B cell (primary cell): ENCODE data around the gene HRC. TPM values are rescaled to one million over a fixed set of nuclear protein-coding genes. Genes with fewer than 3 reads are reported as not detected.

Experiments
- ATAC-seq: fragments of 200-7000 bp; cut with Tn5 transposase; one replicate; pipeline ENCODE4 v1.10.0; 2021; ENCODE audit warnings: low read depth, mild to moderate bottlenecking, moderate number of reproducible peaks, moderate library complexity
- CTCF ChIA-PET: fragments of 350-600 bp; sonication (Branson Sonifier 250); formaldehyde crosslinking; loops from one replicate; lab custom pipeline; 2021; ENCODE audit warnings: antibody characterized with exemption, inconsistent platforms; lab: Charles Lee
- POLR2A ChIA-PET: fragments of 350-600 bp; sonication (Branson Sonifier 250); formaldehyde crosslinking; loops from one replicate; lab custom pipeline; 2021; ENCODE audit warnings: antibody characterized with exemption; lab: Charles Lee
- DNase-seq: peaks from one replicate; pipeline ENCODE4 v3.0.0; 2013
- H2AFZ ChIP-seq: 2 replicates; pipeline ENCODE4 v1.6.1; 2012; ENCODE audit warnings: mild to moderate bottlenecking, low read depth, low read length; ENCODE audit not compliant: insufficient read depth, poor library complexity, severe bottlenecking
- H3K27ac ChIP-seq, 2 donors: 1 replicate in 1 of 2; 2 replicates in 1 of 2; pipeline ENCODE4 v1.5.1; 2012 to 2013; ENCODE audit warnings: low read length in 2 of 2, mild to moderate bottlenecking in 2 of 2, moderate library complexity in 1 of 2
- H3K27me3 ChIP-seq, 4 experiments: fragments of 200-600 bp in 1 of 4; sonication (generic) in 1 of 4; replicated peaks in 1 of 4; 1 replicate in 2 of 4; 2 replicates in 2 of 4; pipeline versions ENCODE4 v1.6.1 to v1.7.0; 2013 to 2016; ENCODE audit warnings: low read length in 3 of 4, mild to moderate bottlenecking in 2 of 4, mixed read lengths in 1 of 4, moderate library complexity in 1 of 4; ENCODE audit not compliant: insufficient read depth in 4 of 4, control insufficient read depth in 3 of 4; ENCODE audit errors: control extremely low read depth in 1 of 4
- H3K36me3 ChIP-seq, 2 experiments: replicated peaks in 1 of 2; 1 replicate in 1 of 2; 2 replicates in 1 of 2; pipeline versions ENCODE4 v1.6.1 to v1.7.1; 2013; ENCODE audit warnings: low read length in 1 of 2; ENCODE audit not compliant: insufficient read depth in 2 of 2, control insufficient read depth in 1 of 2; ENCODE audit errors: control extremely low read depth in 1 of 2, extremely low read depth in 1 of 2
- H3K4me1 ChIP-seq, 2 donors: fragments of 200-600 bp in 1 of 2; sonication (generic) in 1 of 2; 1 replicate in 1 of 2; 2 replicates in 1 of 2; pipeline versions ENCODE4 v1.5.1 to v1.6.1; 2013 to 2017; ENCODE audit warnings: low read length in 2 of 2; ENCODE audit not compliant: control insufficient read depth in 2 of 2, insufficient read depth in 2 of 2
- H3K4me2 ChIP-seq: replicated peaks from 2 replicates; pipeline ENCODE3; 2012; ENCODE audit warnings: mild to moderate bottlenecking, low read depth, low read length; ENCODE audit not compliant: poor library complexity, severe bottlenecking
- H3K4me3 ChIP-seq, 5 experiments: fragments of 200-600 bp in 1 of 5; sonication (generic) in 1 of 5; 1 replicate in 3 of 5; 2 replicates in 2 of 5; pipeline versions ENCODE4 v1.5.1 to v1.7.0; 2011 to 2016; ENCODE audit warnings: low read length in 4 of 5, mild to moderate bottlenecking in 4 of 5, low read depth in 2 of 5, control low read depth in 1 of 5, moderate library complexity in 1 of 5; ENCODE audit not compliant: insufficient read depth in 1 of 5; ENCODE audit errors: control extremely low read depth in 1 of 5, extremely low read depth in 1 of 5
- H3K79me2 ChIP-seq: fragments of 200-600 bp; sonication (generic); one replicate; pipeline ENCODE4 v1.6.0; 2016; ENCODE audit warnings: low read length; ENCODE audit not compliant: control insufficient read depth, insufficient read depth
- H3K9ac ChIP-seq: fragments of 200-600 bp; sonication (generic); 2 replicates; pipeline ENCODE4 v1.6.1; 2017; ENCODE audit warnings: mild to moderate bottlenecking, low read length, moderate library complexity
- H3K9me3 ChIP-seq, 3 donors: one replicate each; pipeline versions ENCODE4 v1.6.1 to v1.7.1; 2013; ENCODE audit warnings: low read length in 2 of 3; ENCODE audit not compliant: control insufficient read depth in 2 of 3, insufficient read depth in 1 of 3; ENCODE audit errors: control extremely low read depth in 1 of 3
- H4K20me1 ChIP-seq: 2 replicates; pipeline ENCODE4 v1.6.0; 2012; ENCODE audit warnings: mild to moderate bottlenecking, low read length; ENCODE audit not compliant: insufficient read depth, control insufficient read depth, poor library complexity, severe bottlenecking
- H3K27ac Mint-ChIP-seq: one replicate; pipeline ENCODE4 v1.8.0; 2021; ENCODE audit warnings: mixed read lengths
- H3K27me3 Mint-ChIP-seq: one replicate; pipeline ENCODE4 v1.8.0; 2021; ENCODE audit warnings: mixed read lengths
- H3K4me1 Mint-ChIP-seq: one replicate; pipeline ENCODE4 v1.8.0; 2021; ENCODE audit warnings: mixed read lengths
- H3K4me3 Mint-ChIP-seq: one replicate; pipeline ENCODE4 v1.8.0; 2021; ENCODE audit warnings: mixed read lengths
- H3K9me3 Mint-ChIP-seq: one replicate; pipeline ENCODE4 v1.8.0; 2022; ENCODE audit warnings: mixed read lengths; ENCODE audit not compliant: insufficient read depth
- EZH2 ChIP-seq: IDR thresholded peaks from 2 replicates; pipeline ENCODE4 v1.6.1; 2012; ENCODE audit warnings: borderline replicate concordance, low read depth, mild to moderate bottlenecking, moderate library complexity, low read length; ENCODE audit not compliant: insufficient read depth, poor library complexity, severe bottlenecking
- WGBS: methylation state at CpG from one replicate; pipeline ENCODE4 v1.1.5; 2013; ENCODE audit warnings: missing lambda C conversion rate; ENCODE audit not compliant: insufficient coverage; 5-methylcytosine and 5-hydroxymethylcytosine counted together
- intact Hi-C: fragments of 100-400 bp; cut with micrococcal nuclease; formaldehyde crosslinking; loops from one replicate; pipeline ENCODE4 v1.10.0; 2022
- polyA plus RNA-seq: library from polyadenylated mRNA; depleted of rRNA; stranded (reverse); fragments of >200 nt; gene quantifications from 2 replicates; pipeline ENCODE4 v1.2.3, GENCODE V29; 2012
- total RNA-seq, 2 donors: library from RNA; stranded (reverse); fragments of 120-200 nt in 1 of 2; gene quantifications; 1 replicate in 1 of 2; 2 replicates in 1 of 2; pipeline versions ENCODE4 v1.2.3 to v1.2.4, GENCODE V29; 2013 to 2022
- TF ChIP-seq, protein P1 (sequence below): fragments of 200-600 bp; IDR thresholded peaks from one replicate; pipeline ENCODE4 v1.8.0; 2022; ENCODE audit warnings: antibody characterized with exemption, mild to moderate bottlenecking

Gene HRC
- total and polyA plus RNA-seq, 2 donors (not counting 1 experiment from before 2014, with no cell fraction given): not detected

GRCh38 chr19:49116544-49116943 lies 38.7 kb downstream of the HRC start:
- peaks cover 6% of the 10 kb centered on the region for H3K27me3 Mint-ChIP-seq
- H3K79me2 ChIP-seq: no peaks in the 10 kb centered on the region
- no peaks in the 10 kb centered on the region for H3K36me3 ChIP-seq
- H3K4me1 ChIP-seq: peaks cover 25 to 40% of the 10 kb centered on the region in 2 donors
- no peak overlapping the region for H2AFZ ChIP-seq
- ChIA-PET CTCF (interaction anchor here (0.7 to 5.6 kb wide), 2 partner anchors 11 to 19 kb away, joined by 3 to 33 read pairs; no protein-coding TSS in a partner anchor), POLR2A (no interaction called here)
- intact Hi-C loops: loop anchor here (5.0 to 10.0 kb wide), 4 partner anchors 122 to 701 kb away; partner anchors contain the start of genes DBP, GYS1, MED25 and PRMT1
- peaks cover 0 to 11% (median 2%) of the 10 kb centered on the region in 4 experiments for H3K27me3 ChIP-seq
- no peak overlapping the region for H3K27ac ChIP-seq
- no peak for TF ChIP-seq EZH2
- TF ChIP-seq, protein P1, sequence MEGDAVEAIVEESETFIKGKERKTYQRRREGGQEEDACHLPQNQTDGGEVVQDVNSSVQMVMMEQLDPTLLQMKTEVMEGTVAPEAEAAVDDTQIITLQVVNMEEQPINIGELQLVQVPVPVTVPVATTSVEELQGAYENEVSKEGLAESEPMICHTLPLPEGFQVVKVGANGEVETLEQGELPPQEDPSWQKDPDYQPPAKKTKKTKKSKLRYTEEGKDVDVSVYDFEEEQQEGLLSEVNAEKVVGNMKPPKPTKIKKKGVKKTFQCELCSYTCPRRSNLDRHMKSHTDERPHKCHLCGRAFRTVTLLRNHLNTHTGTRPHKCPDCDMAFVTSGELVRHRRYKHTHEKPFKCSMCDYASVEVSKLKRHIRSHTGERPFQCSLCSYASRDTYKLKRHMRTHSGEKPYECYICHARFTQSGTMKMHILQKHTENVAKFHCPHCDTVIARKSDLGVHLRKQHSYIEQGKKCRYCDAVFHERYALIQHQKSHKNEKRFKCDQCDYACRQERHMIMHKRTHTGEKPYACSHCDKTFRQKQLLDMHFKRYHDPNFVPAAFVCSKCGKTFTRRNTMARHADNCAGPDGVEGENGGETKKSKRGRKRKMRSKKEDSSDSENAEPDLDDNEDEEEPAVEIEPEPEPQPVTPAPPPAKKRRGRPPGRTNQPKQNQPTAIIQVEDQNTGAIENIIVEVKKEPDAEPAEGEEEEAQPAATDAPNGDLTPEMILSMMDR: no peak
- H4K20me1 ChIP-seq: no peaks in the 10 kb centered on the region
- no peaks in the 10 kb centered on the region for H3K9me3 Mint-ChIP-seq
- H3K4me1 Mint-ChIP-seq: peaks cover 50% of the 10 kb centered on the region
- no peak overlapping the region for H3K4me3 ChIP-seq
- peak; percentile 25 for DNase-seq
- no peak for ATAC-seq
- no CpG with 5 or more reads among the region's 1 CpG for WGBS
- H3K27ac Mint-ChIP-seq: peak overlapping the region; percentile 46
- no peak overlapping the region for H3K9ac ChIP-seq
- H3K4me2 ChIP-seq: no peak overlapping the region
- H3K4me3 Mint-ChIP-seq: peak overlapping the region; percentile 90
- no peaks in the 10 kb centered on the region for H3K9me3 ChIP-seq

DNA sequence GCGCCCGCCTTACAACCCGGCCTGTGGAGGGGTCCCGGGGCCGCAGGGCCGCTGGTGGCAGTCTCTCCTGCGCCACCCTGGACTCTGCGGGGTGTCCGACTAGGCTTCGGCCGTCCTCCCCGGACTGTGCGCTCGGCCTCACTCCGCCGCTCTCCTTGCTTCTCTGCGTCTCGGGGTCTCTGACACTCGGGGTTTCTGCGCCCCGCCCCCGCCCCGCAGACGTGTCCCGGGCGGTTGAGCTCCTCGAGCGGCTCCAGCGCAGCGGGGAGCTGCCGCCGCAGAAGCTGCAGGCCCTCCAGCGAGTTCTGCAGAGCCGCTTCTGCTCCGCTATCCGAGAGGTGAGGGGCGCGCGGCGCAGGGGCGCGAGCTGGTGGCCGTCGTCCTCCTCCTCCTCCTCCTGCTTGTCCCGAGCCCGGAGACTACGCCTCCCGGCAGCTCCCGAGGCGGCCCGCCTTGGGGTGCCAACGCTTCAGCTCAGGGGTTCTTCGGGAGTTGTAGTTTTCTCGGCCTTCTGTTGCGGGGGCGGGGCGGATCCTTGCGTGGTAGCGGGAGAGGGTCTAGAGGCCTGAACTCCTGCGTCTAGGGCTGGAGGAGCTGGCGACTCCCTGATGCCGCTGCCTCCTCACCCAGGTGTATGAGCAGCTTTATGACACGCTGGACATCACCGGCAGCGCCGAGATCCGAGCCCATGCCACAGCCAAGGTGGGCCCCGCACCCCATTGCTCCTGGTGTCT lies 40.4 kb downstream of the HRC start:
- TF ChIP-seq, protein P1: no peak
- TF ChIP-seq EZH2: no peak
- Mint-ChIP-seq H3K9me3 (no peaks in the 10 kb centered on the region), H3K4me1 (peaks cover 43% of the 10 kb centered on the region), H3K27me3 (no peaks in the 10 kb centered on the region), H3K27ac (no peak overlapping the region), H3K4me3 (peak overlapping the region; percentile 74)
- intact Hi-C loops: loop anchor here (1.0 to 10.0 kb wide), 8 partner anchors 14 to 703 kb away; partner anchors contain the start of genes DBP, GYS1, MED25 and PRMT1
- peak overlapping the region; percentile 98 for H3K4me2 ChIP-seq
- POLR2A ChIA-PET: interaction anchor here (0.5 to 1.3 kb wide), 3 partner anchors 13 to 331 kb away, joined by 4 to 7 read pairs (median 4); a partner anchor contains a TSS
- H4K20me1 ChIP-seq: no peaks in the 10 kb centered on the region
- CTCF ChIA-PET: interaction anchor here (0.6 to 5.6 kb wide), 19 partner anchors 9 to 550 kb away, joined by 3 to 33 read pairs (median 4); partner anchors contain the start of genes GYS1, NOSIP and RUVBL2
- no peaks in the 10 kb centered on the region for H3K36me3 ChIP-seq
- no peaks in the 10 kb centered on the region for H3K79me2 ChIP-seq
- H3K27ac ChIP-seq: no peak overlapping the region
- peak overlapping the region; percentile 82 for H2AFZ ChIP-seq
- ATAC-seq (no peak), DNase-seq (no peak)
- H3K4me1 ChIP-seq: peaks cover 16 to 34% of the 10 kb centered on the region in 2 donors
- H3K27me3 ChIP-seq: peaks cover 0 to 3% (median 1%) of the 10 kb centered on the region in 4 experiments
- peak overlapping the region in 4 of 5 experiments; percentile 59 to 78 (median 68) for H3K4me3 ChIP-seq
- WGBS: 15% methylated on average over 61 of the region's 68 CpGs
- no peaks in the 10 kb centered on the region for H3K9me3 ChIP-seq
- H3K9ac ChIP-seq: peak overlapping the region; percentile 71
